K562 (cell line): ENCODE results near the gene PES1. TPM values are rescaled to one million over a fixed set of nuclear protein-coding genes. Genes with fewer than 3 reads are reported as not detected.
A peak's percentile ranks its signal among the peaks of the same experiment; 100 is the strongest.

ENCODE experiments used
- BRCA1 ChIP-seq, 2 experiments: fragments of 450-650 bp in 1 of 2; sonication (generic) in 1 of 2; formaldehyde crosslinking in 1 of 2; IDR thresholded peaks; 2 replicates each; pipeline versions ENCODE4 v1.5.0 to v1.6.1; 2017 to 2020; ENCODE audit warnings: mild to moderate bottlenecking in 1 of 2, missing genetic modification reagents in 1 of 2
- MCM5 ChIP-seq: fragments of 450-650 bp; IDR thresholded peaks from 2 replicates; pipeline ENCODE4 v1.6.1; 2016; ENCODE audit warnings: low read depth
- MLLT1 ChIP-seq, 2 experiments: fragments of 450-650 bp; IDR thresholded peaks; 2 replicates each; pipeline ENCODE4 v1.6.1; 2016
- MLX ChIP-seq, 2 experiments: fragments of 450-650 bp in 1 of 2; sonication (generic) in 1 of 2; formaldehyde crosslinking; conservative IDR thresholded peaks; 2 replicates each; pipeline versions ENCODE4 v1.4.0 to v1.8.1; 2020 to 2022; ENCODE audit warnings: mild to moderate bottlenecking in 1 of 2, missing genetic modification reagents in 1 of 2
- TAF9B ChIP-seq: fragments of 450-650 bp; IDR thresholded peaks from 2 replicates; pipeline ENCODE4 v1.6.1; 2018; ENCODE audit warnings: mild to moderate bottlenecking; ENCODE audit not compliant: partially characterized antibody
- USF1 ChIP-seq: sonication (generic); formaldehyde crosslinking; IDR thresholded peaks from 2 replicates; pipeline ENCODE4 v1.9.0; 2022; ENCODE audit warnings: mild to moderate bottlenecking, missing genetic modification reagents
- USF2 ChIP-seq: sonication (generic); formaldehyde crosslinking; IDR thresholded peaks from 2 replicates; pipeline ENCODE4 v1.5.0; 2020; ENCODE audit warnings: missing genetic modification reagents
- YY1 ChIP-seq, 3 experiments: IDR thresholded peaks; 2 replicates each; pipeline ENCODE4 v1.6.1; 2011; ENCODE audit warnings: low read length in 2 of 3, mild to moderate bottlenecking in 2 of 3, moderate library complexity in 2 of 3, borderline replicate concordance in 1 of 3, control low read depth in 1 of 3, low read depth in 1 of 3; ENCODE audit not compliant: insufficient read depth in 3 of 3, insufficient replicate concordance in 2 of 3, control insufficient read depth in 1 of 3, insufficient read length in 1 of 3; ENCODE audit errors: extremely low read depth in 1 of 3
- ZBED1 ChIP-seq: IDR thresholded peaks from 2 replicates; pipeline ENCODE4 v1.6.1; 2014
- ZBTB8A ChIP-seq: fragments of 450-650 bp; IDR thresholded peaks from 2 replicates; pipeline ENCODE4 v1.6.1; 2018; ENCODE audit warnings: mild to moderate bottlenecking, moderate library complexity; ENCODE audit not compliant: partially characterized antibody
- ZFX ChIP-seq: sonication (generic); formaldehyde crosslinking; IDR thresholded peaks from 2 replicates; pipeline ENCODE4 v1.8.0; 2022; ENCODE audit warnings: mild to moderate bottlenecking, missing genetic modification reagents, moderate library complexity
- ZNF212 ChIP-seq: fragments of 450-650 bp; formaldehyde crosslinking; IDR thresholded peaks from 2 replicates; pipeline ENCODE4 v1.4.0; 2020; ENCODE audit warnings: mild to moderate bottlenecking
- ZNF232 ChIP-seq: sonication (generic); formaldehyde crosslinking; IDR thresholded peaks from 2 replicates; pipeline ENCODE4 v1.8.0; 2022; ENCODE audit warnings: mild to moderate bottlenecking, missing genetic modification reagents
- ZNF318 ChIP-seq, 2 experiments: fragments of 450-650 bp; IDR thresholded peaks; 2 replicates each; pipeline ENCODE4 v1.6.1; 2016; ENCODE audit warnings: mild to moderate bottlenecking in 2 of 2, borderline replicate concordance in 1 of 2, low read depth in 1 of 2, moderate library complexity in 1 of 2
- polyA plus RNA-seq, 8 experiments: library from polyadenylated mRNA; depleted of rRNA in 4 of 8; stranded (reverse) in 5 of 8; unstranded in 3 of 8; fragments of >200 nt; fragmentation: Nextera tagmentation in 2 of 8; fragmentation: Illumina TruSeq in 1 of 8; extraction: Ambion mirVana in 2 of 8; extraction: Trizol in 1 of 8; gene quantifications; 2 replicates each; pipeline versions ENCODE4 v1.2.1 to v1.2.3, GENCODE V29; 2011 to 2014; ENCODE audit warnings: inconsistent platforms in 1 of 8, missing spikeins in 1 of 8
- total RNA-seq, 7 experiments: library from RNA; depleted of rRNA in 6 of 7; stranded (reverse); fragments of >200 nt in 6 of 7; fragmentation: Illumina TruSeq in 2 of 7; extraction: Trizol in 2 of 7; gene quantifications; 2 replicates each; pipeline versions ENCODE4 v1.2.1 to v1.2.3, GENCODE V29; 2011 to 2021; ENCODE audit warnings: low replicate concordance in 1 of 7

Gene PES1
- total and polyA plus RNA-seq, 9 of the 15 experiments (the other 6 are each of a cell fraction or from before 2014, with no cell fraction given), result 6.5 to 158 (median 94.3) TPM

- TF ChIP-seq ZFX (CRISPR knock-in tag) (no peak), TAF9B (no peak), MCM5 (no peak), ZNF212 (CRISPR knock-in tag) (no peak), YY1 (IDR thresholded peaks at IDR 0.05; ENCODE audit: borderline replicate concordance in 1 of 3, control insufficient read depth in 1 of 3, extremely low read depth in 1 of 3, insufficient read depth in 3 of 3, insufficient read length in 1 of 3, insufficient replicate concordance in 2 of 3, low read depth in 1 of 3, low read length in 2 of 3) (no peak), USF2 (CRISPR knock-in tag) (peak; percentile 60), MLX (CRISPR knock-in tag; conservative IDR thresholded peaks at IDR 0.05) (no peak), MLLT1 (IDR thresholded peaks at IDR 0.05) (no peak), ZNF318 (IDR thresholded peaks at IDR 0.05; ENCODE audit: borderline replicate concordance in 1 of 2, low read depth in 1 of 2) (no peak), USF1 (CRISPR knock-in tag) (peak; percentile 75), ZBTB8A (no peak), ZNF232 (CRISPR knock-in tag) (no peak), ZBED1 (no peak), BRCA1 (IDR thresholded peaks at IDR 0.05) (no peak), BRCA1 (CRISPR knock-in tag; IDR thresholded peaks at IDR 0.05) (no peak)
These were observed 46.0 kb upstream of the PES1 start (continued) for GRCh38 chr22:30637701-30638114.
